Central memory CD4-positive, alpha-beta T cell (primary cell): Measurements from ENCODE around the gene TMTC3.

ENCODE experiments used
- DNase-seq: peaks from one replicate; pipeline ENCODE4 v3.0.0; 2022

TMTC3 gene

DNA sequence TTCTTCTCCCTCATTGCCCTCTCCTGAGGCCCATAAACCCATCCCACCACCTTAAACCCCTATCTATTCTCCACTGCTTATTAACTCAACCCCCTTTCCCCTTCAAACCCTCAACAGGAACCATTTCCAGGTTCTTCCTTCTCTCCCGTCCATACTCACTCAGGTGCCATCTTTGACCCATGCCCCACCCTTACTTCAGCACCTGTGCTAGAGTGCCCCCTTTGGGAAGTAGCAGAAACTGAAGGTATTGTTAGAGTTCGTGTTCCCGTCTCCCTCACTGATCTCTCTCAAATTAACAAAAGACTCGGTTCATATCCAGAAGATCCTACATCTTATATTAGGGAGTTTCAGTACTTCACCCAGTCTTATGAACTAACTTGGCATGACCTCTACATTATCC lies 86.6 kb downstream of the TMTC3 start:
- DNase-seq = no peak

DNA sequence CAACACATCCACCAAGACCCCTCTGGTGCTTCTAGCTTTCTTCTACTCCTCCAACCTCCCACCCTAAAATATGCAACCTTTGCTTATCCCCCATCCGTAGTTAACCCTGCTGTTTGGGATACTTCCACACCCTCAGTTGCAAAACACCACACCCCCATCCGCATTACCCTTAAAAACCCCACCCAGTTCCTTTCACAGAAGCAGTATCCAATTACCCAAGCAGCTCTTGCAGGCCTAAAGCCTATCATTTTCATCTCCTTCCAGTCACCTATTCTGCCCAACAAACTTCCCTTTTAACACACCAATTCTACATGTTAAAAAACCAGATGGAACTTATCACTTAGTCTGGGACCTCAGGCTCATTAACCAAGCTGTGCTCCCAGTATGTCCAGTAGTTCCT lies 88.2 kb downstream of the TMTC3 start:
- no peak for DNase-seq

DNA sequence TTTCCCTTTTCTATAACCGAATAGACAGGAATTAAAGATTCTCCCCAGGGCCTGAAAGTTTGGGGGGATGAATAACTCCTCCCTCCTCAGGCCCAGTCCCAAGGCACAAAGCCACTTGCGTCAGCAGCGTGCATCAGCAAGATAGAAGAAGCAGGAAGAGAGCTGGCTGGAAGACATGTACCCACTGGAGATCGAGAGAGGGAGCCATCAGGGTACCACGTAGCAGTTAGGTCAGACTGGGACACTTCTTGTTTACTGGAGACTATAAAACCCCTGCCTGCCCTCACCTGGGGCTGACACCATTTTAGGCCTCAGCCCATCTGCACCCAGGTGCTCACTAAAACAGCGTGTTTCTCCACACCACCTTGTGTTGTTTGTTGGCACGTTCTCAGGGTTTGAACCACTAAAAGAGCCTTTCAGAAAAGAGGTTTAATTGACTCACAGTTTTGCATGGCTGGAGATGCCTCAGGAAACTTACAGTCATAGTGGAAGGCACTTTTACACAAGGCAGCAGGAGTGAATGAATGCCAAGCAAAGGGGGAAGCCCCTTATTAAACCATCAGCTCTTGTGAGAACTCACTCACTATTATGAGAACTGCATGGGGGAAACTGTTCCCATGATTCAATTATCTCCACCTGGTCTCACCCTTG lies 93.2 kb downstream of the TMTC3 start:
- DNase-seq = no peak

DNA sequence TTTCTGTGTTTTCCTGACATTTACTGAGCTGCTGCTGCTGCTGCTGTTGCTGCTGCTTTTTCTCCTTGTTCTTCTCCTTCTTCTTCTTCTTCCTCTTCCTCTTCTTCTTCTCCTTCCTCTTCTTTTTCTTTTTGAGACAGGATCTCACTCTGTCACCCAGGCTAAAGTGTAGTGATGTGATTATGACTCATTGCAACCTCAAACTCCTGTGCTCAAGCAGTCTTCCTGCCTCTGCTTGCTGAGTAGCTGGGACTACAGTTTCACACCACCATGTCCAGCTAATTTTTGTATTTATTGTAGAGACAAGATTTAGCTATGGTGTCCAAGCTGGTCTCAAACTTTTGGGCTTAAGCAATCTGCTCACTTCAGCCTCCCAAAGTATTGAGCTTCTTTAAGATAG lies 95.8 kb downstream of the TMTC3 start:
- no peak for DNase-seq

DNA sequence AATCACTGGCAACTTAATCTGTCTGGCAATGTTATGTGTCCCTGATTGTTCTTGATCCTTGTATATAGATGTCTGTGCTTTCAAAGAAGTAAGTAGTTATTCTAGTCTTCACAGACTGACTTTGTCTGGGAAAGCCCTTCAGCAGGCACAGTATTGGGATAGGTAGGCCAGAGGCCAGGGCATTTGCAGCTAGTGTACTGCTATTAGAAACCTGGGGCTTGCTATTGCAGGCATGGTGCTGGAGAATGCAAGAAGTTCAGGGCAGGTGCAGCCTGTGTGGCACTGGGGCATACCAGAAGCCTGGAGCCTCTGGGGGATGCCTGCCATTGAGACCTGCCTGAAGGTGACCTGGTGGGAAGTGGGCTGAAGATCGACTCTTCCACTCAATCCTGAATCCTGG lies 96.3 kb downstream of the TMTC3 start:
- DNase-seq = no peak

DNA sequence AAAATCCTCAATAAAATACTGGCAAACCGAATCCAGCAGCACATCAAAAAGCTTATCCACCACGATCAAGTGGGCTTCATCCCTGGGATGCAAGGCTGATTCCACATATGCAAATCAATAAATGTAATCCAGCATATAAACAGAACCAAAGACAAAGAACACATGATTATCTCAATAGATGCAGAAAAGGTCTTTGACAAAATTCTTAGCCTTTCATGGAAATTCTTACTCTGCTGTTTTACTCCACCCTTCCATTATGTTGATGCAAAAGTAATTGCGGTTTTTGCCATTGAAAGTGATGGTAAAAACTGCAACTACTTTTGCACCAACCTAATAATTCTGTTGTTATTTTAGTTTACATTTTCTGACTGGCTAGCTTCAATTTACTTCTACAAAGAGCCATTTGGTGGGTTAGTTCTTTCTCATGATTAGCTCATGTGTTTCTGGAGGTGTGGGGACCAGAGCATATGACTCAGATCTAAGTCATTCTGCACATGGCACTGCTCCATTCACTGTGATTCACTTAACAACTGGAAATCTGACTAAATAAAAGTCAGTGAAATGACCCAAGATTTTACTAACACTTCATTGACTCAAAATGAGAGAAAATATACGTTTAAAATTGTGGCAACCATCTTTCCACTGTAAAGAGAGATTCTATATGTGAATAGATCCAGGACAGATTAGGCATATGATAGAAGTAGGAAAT lies 99.9 kb downstream of the TMTC3 start:
- no peak for DNase-seq

DNA sequence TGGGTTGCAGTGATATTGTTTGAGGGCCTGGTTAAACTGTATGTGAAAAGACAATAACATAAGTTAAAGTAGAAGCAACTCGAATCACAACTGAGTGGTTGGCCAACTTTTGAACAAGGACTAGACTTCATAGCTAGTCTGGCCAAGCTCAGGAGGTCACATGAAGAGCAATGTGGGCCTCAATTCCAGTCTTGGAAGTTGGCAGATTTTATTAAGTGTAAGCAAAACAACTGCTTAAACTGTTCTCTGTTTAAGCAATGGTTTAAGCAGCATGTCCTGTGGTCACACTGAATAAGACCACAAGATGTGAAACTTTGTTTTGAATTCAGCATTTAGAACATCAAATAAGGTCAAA lies 100.4 kb downstream of the TMTC3 start:
- DNase-seq = no peak

DNA sequence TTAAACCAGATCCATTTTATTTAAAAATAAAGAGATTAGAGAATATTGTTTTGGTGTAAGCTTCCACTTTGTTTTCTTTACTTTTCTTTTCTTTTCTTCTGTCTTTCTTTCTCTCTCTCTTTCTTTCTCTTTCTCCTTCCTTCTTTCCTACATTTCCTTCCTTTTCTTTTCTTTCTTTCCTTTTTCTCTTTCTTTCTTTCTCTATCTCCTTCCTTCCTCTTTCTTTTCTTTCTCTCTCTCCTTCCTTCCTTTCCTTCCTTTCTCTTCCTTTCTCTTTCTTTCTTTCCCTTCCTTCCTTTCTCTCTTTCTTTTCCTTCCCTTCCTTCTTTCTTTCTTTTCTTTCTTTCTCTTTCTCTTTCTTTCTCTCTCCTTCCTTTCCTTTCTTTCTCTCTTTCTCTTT lies 100.8 kb downstream of the TMTC3 start:
- no peak for DNase-seq

DNA sequence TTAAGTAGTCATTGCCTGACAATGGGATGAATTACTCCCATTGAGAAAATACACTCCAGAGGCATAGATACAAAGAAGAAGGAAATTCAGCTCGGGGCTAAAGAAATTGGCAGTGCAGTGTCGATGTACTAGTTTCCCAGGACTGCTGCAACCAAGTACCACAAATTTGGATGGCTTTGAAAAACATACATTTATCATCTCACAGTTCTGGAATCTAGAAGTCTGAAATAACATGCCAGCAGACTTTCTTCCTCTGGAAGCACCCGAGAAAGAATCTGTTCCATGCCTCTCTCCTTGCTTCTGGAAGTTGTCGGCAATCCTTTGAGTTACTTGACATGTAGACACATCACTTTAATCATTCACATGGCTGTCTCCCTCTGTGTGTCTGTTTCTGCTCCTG lies 101.9 kb downstream of the TMTC3 start:
- DNase-seq = no peak

DNA sequence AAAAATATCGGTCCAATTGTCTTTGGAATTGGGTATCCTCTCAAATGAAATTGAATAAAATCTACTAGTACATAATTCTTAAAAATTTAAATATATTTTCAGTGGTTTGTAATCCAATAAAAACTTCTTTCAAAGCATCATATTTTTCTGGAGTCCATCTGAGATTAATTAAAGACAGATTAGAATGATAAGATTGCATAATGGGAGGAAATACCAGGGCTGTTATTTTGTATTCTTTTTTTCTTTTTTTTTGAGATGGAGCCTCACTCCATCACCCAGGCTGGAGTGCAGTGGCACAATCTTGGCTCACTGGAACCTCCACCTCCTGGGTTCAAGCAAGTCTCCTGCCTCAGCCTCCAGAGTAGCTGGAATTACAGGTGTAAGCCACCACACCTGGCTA lies 103.8 kb downstream of the TMTC3 start:
- DNase-seq = no peak

DNA sequence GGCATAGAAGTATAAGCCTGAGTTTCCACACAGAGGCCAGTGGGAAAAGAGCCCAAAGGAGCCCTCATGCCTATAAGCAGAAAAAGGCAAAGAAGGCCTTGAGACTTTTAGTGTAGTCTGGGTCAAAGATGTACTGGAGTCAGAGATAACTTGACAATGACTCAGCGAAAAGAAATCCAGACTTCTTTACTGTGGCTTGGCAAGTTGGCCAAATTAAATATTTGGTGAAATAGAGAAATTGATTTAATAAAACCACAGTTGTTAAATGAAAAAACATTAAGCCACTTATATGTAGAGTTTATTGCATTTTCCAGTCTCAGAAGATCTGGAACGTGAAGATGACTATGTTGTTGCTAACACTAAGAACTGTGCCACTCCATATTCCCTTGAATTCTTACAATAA lies 105.1 kb downstream of the TMTC3 start:
- DNase-seq = no peak

DNA sequence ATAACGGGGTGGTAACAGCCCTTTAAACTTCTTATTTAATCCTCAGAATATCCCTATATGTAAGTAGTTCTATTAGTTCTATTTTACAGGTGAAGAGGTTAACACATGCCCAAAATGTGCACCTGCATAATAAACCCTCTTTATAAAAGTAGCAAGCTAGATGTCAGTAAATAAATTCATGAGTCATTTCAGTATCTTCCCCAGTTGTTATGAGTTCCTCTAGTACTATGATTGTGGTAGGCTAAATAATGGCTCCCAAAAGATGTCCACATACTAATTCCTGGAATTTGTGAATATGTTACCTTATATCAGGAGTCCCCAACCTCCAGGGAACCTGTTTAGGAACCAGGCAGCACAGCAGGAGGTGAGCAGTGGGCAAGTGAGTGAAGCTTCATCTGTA lies 106.5 kb downstream of the TMTC3 start:
- no peak for DNase-seq
